Activated CD4-positive, alpha-beta T cell treated with anti-CD3 and anti-CD28 coated beads, Interleukin-2, amount 50 U/mL, for 16 hours (primary cell): Measurements from ENCODE around the gene UMODL1.
"Not testable (repeated sequence)": the region's sequence is repeated elsewhere in the genome, so short reads cannot be mapped to it uniquely, and the experiment has no call there.

ENCODE experiments used
- DNase-seq: peaks from one replicate; pipeline ENCODE4 v3.0.0-alpha.2; 2020

Gene UMODL1

GRCh38 chr21:42171091-42172053 is 100.3 kb downstream of the UMODL1 start:
- DNase-seq, result no peak

- no peak for DNase-seq
These were observed 101.7 kb downstream of the UMODL1 start for GRCh38 chr21:42172596-42173483.

GRCh38 chr21:42174173-42174572 is 103.1 kb downstream of the UMODL1 start:
- no peak for DNase-seq

- no peak for DNase-seq
These were observed 104.1 kb downstream of the UMODL1 start for GRCh38 chr21:42175110-42175710.

DNA sequence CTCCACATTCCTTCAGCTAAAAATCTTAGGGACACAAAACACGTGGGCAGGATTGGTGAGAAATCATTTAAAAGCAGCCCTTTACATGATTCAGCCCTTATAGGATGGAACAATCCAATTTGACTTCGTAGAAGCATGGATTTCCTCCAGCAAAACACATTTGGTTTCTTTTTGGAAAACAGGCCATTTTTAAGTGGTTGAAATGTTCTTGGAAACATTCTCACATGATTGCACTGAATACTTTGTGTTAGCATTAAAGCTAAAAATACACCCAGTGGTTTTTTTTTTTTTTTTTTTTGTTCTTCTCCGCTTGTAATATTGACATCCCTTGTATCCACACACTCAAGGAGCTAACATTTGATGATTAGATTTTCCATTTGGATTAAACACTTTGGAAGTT is 105.7 kb downstream of the UMODL1 start:
- no peak for DNase-seq

- DNase-seq, result no peak
These were observed 108.2 kb downstream of the UMODL1 start for GRCh38 chr21:42179316-42179715.

DNA sequence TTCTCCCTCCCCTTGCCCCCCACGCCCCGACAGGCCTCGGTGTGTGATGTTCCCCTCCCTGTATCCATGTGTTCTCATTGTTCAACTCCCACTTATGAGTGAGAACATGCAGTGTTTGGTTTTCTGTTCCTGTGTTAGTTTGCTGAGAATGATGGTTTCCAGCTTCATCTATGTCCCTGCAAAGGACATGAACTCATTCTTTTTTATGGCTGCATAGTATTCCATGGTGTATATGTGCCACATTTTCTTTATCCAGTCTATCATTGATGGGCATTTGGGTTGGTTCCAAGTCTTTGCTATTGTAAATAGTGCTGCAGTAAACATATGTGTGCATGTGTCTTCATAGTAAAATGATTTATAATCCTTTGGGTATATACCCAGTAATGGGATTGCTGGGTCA is 108.9 kb downstream of the UMODL1 start:
- DNase-seq, result not testable (repeated sequence)

- DNase-seq, result no peak
These were observed 111.7 kb downstream of the UMODL1 start for GRCh38 chr21:42182713-42183371.

DNA sequence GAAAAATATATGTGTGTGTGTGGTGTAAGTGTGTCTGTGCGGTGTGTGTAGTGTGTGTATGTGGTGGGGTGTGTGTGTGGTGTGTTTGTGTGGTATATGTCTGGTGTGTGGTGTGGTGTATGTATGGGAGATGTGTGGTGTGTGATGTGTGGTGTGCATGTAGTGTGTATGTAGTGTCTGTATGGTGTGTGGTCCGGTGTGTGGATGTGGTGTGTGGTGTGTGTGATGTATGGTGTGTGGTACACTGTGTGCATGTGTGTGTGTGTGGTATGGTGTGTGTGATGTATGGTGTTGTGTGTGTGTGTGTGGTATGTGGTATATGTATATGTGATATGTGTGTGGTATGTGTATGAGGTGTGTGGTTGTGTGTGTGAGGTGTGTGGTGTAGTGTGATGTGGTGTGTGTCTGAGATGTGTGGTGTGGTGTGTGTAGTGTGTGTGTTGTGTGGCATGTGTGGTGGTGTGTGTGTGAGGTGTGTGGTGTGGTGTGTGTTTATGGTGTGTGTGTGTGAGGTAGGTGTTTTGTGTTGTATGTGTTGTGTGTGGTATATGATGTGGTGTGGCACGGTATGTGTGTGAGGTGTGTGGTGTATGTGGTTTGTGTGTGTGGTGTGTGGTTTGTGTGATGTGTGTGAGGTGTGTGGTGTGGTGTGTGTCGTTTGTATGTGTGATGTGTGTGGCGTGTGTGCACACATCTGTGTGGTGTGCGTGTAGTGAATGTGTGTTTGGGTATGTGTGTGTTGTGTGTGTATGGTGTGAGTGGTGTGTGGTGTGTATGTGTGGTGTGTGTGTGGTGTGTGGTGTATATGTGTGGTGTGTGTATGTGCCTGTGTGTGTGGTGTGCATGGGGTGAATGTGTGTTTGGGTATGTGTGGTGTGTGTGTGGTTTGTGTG is 112.5 kb downstream of the UMODL1 start:
- DNase-seq, result no peak

DNA sequence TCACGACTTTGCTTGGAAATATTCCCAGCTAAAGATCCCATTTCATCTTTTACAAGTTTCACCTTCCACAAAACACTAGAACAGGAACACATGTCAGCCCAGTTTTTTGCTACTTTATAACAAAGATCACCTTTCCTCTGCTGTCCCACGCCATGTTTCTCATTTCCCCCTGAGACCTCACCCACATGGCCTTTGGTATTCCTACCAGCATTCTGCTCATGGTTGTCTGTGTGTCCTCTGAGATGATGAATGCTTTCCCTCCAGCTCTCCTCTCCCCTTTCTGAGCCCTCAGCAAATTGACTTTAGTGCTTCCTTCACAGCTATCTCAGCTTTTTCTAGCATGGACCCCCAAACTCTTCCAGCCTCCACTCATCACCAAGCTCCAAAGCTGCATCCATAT is 115.5 kb downstream of the UMODL1 start:
- DNase-seq, result no peak

DNA sequence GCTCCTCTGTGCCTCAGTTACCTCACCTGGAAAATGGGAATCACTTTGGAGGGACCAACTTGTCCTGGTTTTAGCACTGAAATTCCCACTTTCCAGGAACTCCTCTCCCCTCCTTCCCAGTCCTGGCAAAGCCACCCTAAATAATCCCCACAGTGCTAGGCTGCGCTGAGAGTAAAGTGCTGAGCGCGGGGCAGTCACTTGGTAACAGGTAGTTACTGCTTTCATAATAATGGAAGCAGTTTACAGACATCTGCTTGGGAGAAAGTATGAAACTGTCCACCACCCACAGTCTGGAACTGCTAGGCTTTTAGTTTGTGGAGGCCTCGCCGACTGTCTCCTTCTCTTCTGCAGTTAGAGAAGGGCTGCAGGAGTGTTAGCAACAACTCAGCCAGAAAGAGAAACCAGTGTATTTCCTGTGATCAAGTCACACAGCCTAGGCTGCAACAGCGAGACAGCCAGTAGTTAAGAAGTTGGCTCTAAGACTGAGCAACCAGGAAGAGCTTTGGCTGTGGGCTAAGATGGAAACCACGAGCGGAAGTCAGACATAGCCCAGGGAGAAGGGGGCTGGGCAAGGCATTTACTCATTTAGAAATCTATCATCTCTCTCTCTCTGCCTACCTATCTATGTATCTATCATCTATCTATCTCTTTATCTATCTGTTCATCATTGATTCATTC is 117.0 kb downstream of the UMODL1 start:
- peak; percentile 95 for DNase-seq

DNA sequence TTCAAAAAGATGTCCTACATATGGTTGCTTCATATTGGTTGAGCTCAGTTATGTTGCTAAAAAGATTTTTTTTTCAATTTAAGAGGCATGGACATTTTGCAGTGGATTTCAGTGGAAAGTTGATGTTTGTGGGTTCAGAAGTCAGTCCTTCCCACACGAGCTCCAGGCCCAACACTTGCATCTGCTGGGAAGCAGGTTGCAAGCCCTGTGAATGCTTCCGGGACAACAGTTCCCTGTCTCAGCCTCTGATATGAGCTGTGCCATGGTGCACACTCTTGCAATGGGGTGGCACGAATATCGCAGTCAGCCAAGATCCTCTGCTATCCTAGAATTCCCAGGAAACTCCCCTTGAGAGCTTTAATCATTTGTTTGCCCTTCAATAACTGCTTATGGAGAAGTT is 117.5 kb downstream of the UMODL1 start:
- no peak for DNase-seq

DNA sequence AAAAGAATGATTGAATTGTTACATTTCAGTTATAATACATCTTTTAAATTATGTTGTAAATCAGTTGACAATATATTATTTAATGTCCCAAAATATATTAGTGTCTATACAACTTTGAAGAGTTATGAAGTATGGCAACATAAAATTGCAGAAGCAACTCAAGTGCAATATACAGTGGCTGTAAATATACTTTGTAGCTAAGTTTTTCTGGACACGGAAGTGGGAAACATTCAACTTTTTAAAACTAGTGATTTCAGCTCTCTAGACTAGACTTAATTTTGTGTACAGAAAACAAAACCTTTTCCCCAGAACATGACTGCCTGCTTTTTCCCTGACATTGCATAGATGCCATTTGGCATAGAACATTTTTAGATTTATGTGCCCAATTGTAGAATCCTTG is 118.3 kb downstream of the UMODL1 start:
- DNase-seq, result no peak

DNA sequence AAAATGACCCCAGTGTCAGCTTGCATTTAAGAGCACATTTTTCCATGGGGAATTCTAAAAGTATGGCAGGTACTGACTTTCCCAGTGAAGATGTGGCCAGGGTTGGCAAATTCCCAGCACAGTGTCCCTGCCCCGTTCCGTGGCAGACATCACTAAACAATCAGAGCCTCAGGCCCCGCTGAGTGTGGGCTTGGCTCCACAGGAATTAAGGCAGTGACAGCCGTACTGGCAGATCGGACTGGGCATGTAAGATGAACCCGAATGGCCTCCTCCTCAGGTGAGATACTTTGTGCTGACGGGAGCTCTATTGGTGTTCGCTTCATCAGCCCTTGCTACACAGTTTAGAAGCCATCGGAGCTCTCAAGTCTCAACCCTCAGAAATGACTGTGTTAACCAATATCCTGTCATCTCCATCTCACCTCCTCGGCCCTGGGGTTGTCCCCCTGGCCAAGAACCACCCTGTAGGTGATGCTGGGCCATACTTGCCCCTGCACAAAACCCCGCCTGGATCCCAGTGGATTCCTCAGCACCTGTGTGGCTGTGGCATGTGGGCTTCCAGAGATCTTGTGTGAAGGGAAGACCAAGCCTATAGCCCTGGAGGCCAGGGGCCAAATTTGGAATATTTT is 118.9 kb downstream of the UMODL1 start:
- DNase-seq, result peak; percentile 75

GRCh38 chr21:42190486-42190863 is 119.4 kb downstream of the UMODL1 start:
- DNase-seq, result no peak

GRCh38 chr21:42191064-42191463 is 119.9 kb downstream of the UMODL1 start:
- DNase-seq, result no peak

DNA sequence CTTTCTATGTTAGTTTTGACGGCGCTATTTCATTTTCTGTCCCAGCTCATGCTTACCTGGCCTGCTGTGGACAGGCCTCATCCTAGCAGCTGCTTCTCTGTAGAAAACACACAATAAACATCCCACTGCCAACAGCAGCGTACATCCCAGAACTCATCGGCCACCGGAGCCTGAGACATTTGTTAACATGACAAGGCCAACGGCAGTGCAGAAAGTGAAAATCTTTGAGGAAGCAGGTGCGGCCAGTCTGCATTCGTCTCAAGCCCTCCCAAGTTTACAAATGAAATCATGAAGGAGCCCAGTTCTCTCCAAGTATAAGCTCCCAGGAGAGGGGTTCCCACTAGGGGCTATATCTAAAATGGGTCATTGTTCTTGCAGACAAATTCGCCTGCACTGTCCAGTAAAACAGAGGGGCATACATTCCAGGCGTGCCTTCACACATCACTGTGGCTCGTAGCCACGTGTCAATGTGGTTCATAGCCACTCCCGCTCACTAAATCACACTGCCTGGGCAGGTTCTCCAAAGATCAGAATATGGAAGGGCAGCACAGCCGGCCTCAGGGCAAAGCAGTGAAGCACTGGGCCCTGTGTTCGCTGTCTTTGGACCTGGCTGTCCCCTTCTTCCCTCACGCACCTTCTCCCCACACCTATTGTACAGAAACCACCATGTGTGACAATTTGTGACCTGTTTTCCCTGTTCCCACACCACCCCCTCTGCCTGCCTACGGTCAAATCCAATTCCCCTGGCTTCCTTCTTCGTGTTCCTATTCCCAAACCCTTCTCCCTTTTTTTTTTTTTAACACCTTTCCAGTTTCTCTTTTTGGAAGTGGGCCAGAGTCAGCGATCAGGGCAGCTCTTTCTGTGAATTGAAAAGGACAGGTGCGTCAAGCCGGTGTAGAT is 120.8 kb downstream of the UMODL1 start:
- no peak for DNase-seq
